Measurements from ENCODE around the gene SLC6A18.
A peak's percentile ranks its signal among the peaks of the same experiment; 100 is the strongest.

Gene SLC6A18

GRCh38 chr5:1214163-1214935 is 10.8 kb upstream of the SLC6A18 start:
- DNase-seq = no peak

GRCh38 chr5:1214936-1215220 is 10.3 kb upstream of the SLC6A18 start:
- no peak for DNase-seq

- DNase-seq = no peak
Observed at GRCh38 chr5:1215320-1216096, 9.7 kb upstream of the SLC6A18 start.

GRCh38 chr5:1216211-1216917 is 8.8 kb upstream of the SLC6A18 start:
- DNase-seq = no peak

- DNase-seq = no peak
Observed at GRCh38 chr5:1216918-1217295, 8.3 kb upstream of the SLC6A18 start.

- DNase-seq = no peak
Observed at GRCh38 chr5:1217596-1218206, 7.5 kb upstream of the SLC6A18 start.

- DNase-seq = no peak
Observed at GRCh38 chr5:1218351-1219080, 6.7 kb upstream of the SLC6A18 start.

GRCh38 chr5:1219098-1219767 is 5.9 kb upstream of the SLC6A18 start:
- no peak for DNase-seq

- DNase-seq = no peak
Observed at GRCh38 chr5:1219768-1220100, 5.4 kb upstream of the SLC6A18 start.

GRCh38 chr5:1220351-1220750 is 4.8 kb upstream of the SLC6A18 start:
- DNase-seq = no peak

- no peak for DNase-seq
Observed at GRCh38 chr5:1220831-1221230, 4.3 kb upstream of the SLC6A18 start.

GRCh38 chr5:1221721-1222120 is 3.5 kb upstream of the SLC6A18 start:
- DNase-seq = no peak

- no peak for DNase-seq
Observed at GRCh38 chr5:1222147-1222546, 3.0 kb upstream of the SLC6A18 start.

- peak in 1 of 58 donors; percentile 15 for DNase-seq
Observed at GRCh38 chr5:1222621-1223277, 2.4 kb upstream of the SLC6A18 start.

- no peak for DNase-seq
Observed at GRCh38 chr5:1223278-1223670, 1.9 kb upstream of the SLC6A18 start.

- no peak for DNase-seq
Observed at GRCh38 chr5:1224631-1225030, 550 bp upstream of the SLC6A18 start.

- DNase-seq = no peak
Observed at GRCh38 chr5:1226231-1226630, 1.1 kb downstream of the SLC6A18 start.

GRCh38 chr5:1226839-1227581 is 1.8 kb downstream of the SLC6A18 start:
- DNase-seq = no peak

- DNase-seq = no peak
Observed at GRCh38 chr5:1227667-1228066, 2.5 kb downstream of the SLC6A18 start.

- no peak for DNase-seq
Observed at GRCh38 chr5:1228120-1228519, 2.9 kb downstream of the SLC6A18 start.

Measured in anterior cingulate cortex (tissue), 58 donors.